Activated T-helper 9 cell treated with anti-CD3 and anti-CD28 coated beads, Interleukin-2, amount 50 U/mL, for 16 hours (primary cell): ENCODE results near the gene PLXDC2.

Experiments used
- DNase-seq: peaks from one replicate; pipeline ENCODE4 v3.0.0-alpha.2; 2020; ENCODE audit warnings: low read depth

Gene PLXDC2

DNA sequence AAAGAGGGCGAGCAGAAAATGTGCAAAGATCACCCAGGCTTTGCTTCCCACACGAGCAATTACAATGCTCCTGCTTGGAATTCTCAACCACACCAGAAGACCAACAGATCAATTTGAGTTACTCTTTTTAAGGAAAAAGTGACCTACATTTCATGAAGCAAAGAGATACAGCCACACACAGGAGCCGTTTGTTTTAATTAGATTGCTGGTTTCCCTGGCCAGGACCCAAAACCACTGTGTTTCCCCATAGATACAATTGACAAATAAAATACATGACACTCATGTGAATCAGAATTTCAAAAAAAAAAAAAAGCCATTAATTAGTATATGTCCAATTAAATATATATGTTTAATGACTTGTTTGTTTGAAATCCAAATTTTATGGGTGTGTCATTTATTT is 458.3 kb downstream of the PLXDC2 start:
- DNase-seq: no peak

GRCh38 chr10:20276127-20276979 is 460.1 kb downstream of the PLXDC2 start:
- DNase-seq: no peak

- no peak for DNase-seq
Measured at GRCh38 chr10:20277820-20278219, 461.6 kb downstream of the PLXDC2 start.

DNA sequence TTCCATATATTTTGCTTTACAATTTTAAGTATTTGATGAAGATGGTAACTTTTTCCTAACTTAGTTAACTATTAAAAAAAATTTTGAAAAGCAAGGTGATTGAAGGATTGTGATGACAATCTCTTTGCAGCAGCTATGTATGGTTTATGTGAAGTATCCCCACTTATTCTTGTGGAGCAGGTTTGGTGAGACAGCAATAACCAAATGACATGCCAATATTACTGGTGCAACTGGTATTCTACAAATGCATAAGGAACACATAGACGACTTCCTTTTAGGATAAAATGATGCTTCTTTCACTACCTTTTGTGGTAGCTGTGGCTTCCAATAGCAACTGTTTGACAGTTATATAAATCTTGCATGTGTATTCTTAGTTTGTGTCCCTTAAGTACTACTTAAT is 465.3 kb downstream of the PLXDC2 start:
- no peak for DNase-seq

DNA sequence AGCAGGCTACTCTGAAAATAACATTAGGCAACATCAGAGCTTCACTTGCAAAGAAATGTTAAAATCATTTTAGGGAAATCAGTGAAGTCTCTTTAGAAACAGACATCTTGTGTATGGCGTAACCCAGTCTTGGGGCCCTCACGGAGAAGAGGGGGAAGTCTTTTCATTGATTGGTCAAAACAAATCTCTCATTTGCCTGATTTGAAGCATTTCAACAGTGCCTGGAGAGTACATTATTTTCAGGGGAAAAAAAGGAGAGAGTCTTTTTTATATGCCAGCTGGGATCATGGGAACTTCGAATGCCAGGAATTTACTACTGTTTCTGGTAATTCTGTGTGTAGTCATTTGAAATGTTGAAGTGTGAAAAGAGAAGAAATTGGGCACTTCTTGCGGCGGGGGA is 471.4 kb downstream of the PLXDC2 start:
- DNase-seq: no peak

DNA sequence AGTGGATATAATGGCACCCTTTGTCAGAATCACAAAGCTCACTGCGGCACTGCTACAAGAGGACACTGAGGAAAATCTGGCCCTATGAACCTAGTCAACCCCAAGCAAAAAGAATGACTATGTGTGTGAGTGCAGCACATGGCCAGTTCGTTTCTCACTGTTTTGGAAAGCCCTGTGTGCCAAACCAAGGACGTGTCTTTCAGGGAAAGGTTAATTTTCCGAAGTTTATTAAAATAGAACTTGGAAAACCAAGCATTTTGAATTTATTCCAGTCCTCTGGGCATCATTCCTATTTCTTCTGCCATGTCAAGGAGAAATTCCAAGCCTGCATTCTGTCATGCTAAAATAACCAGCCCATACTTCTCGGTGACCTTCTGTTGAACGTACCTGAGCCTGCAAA is 471.8 kb downstream of the PLXDC2 start:
- no peak for DNase-seq

DNA sequence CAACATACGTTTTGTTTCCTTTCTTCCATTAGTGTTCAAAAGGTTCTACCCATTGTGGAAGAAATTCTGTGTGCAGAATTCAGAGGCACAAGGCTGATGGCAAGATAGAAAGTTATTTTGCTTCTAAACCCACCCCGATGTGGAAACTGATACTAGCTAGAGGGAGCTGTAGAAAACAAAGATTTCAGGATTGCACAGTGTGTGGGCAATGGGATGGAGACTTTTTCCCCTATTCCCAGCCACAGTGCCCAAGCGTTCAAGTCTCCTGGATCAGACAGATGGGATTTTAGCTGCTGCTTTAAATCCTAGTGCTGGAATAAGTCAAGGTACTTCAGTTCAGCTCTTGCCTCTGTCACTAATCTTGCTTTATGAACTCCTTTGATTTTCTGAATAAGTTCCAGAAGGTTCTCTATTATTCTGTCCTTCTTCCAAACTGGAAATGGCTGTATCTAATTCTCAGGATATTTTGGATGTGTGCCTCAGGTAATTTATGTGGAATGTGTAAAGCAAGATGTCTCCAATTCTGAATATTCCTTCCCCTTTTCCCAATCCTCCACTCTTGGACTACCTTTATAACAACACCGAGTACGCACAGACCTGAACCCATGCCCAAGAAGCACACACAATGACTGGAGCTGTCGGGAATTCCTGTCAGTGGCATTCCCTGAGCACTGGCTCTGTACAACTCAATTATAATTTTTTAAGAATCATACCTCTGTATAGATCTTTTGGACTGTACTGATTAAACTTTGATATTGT is 473.0 kb downstream of the PLXDC2 start:
- no peak for DNase-seq

GRCh38 chr10:20298417-20298816 is 482.2 kb downstream of the PLXDC2 start:
- no peak for DNase-seq

DNA sequence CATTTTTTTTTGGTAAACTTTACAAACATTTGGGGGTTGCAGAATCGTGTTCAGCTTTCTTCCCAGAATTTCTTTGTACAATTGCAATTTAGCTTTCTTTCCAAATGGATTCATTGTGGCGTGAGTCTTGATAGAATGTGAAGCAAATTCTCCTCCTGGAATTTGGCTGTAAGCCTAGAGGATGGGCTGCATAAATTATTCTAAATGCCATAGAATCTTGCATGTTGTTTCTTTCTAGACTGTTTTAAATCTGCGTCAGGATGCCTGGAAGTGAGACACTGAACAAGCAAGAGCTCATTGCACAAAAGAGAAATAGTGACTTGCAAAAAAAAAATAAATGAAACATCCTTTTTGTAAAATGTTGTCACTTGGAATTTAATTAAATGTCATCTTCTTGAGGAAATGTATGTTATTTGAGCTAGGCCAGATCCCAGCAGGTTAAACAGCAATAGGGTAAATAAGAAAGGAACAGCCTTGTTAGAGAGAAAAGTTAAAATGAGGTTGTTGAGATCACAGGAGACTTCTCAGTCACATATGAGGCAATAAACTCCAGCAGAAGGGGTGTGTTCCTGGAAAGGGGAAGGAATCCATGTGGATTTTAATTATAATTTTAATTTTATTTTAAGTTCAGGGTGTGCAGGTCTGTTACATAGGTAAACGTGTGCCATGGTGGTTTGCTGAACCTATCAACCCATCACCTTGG is 483.0 kb downstream of the PLXDC2 start:
- DNase-seq: no peak

DNA sequence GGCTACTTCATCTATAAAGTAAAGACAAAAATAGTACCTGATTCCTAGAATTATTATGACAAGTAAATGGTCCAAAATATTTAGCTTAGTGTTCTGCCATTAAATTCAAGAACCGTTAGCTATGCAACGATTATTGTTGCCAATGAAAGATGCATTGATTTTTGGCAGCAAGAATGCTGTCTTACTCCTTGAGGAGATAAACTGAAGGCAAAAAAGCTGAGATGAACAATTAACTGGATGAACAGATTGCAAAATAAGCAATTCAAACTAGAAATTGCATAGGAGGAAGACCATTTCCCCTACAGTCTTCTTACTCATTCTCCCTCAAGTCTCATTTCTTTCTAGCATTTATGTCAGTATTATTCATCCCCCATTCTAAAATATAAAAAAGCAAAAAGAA is 484.5 kb downstream of the PLXDC2 start:
- no peak for DNase-seq

DNA sequence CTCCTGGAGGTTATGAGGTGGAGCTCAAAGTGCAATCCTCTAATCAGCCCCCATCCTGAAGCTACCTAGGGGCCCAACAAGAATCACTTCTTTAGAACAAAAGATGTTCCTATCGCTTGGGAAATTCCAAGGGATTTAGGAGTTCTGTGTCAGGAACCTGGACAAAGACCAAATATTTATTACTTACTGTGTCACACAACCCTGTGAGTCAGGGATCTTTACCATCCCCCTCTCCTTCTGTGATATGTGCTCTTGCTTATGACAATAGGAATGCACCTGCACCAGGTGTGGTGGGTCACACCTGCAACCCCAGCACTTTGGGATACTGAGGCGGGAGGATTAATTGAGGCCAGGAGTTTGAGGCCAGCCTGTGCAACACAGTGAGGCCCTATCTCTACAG is 485.8 kb downstream of the PLXDC2 start:
- no peak for DNase-seq

DNA sequence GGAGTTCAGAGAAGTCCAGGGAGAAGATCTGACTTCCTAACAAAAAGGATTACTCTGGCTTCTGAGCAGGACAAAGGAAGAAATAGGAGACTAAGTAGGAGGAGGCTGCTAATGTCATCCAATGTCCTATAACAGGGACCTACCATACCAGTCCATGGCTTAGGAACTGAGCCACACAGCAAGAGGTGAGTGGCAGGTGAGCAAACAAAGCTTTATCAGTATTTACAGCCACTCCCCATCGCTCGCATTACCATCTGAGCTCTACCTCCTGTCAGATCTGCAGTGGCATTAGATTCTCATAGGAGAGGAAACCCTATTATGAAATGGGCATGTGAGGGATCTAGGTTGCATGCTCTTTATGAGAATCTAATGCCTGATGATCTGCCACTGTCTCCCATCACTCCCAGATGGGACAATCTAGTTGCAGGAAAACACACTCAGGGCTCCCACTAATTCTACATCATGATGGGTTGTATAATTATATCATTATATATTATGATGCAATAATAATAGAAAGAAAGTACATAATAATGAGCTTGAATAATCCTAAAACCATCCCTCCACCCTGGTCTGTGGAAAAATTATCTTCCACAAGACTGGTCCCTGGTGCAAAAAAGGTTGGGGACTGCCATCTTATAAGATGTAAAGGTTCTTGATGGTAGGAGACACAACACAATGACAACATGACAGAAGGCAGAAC is 487.4 kb downstream of the PLXDC2 start:
- DNase-seq: no peak

DNA sequence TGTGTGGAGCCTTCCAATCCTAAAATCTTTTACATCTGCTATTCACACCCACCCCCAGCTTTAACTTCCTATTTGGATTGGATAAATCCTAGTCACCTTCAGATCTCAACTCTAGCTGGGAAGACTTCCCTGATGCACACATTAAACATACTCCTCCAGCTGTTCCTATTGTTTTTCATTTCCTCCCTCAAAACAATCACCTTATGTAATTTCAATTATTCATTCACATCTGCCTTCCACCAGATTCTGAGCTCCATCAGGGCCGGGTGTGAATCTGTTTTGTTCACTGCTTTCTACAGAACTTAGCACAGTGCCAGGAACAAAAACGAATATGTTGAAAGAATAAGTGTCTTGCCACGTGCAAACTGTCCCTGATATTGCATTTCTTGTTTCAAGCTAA is 497.4 kb downstream of the PLXDC2 start:
- DNase-seq: no peak

DNA sequence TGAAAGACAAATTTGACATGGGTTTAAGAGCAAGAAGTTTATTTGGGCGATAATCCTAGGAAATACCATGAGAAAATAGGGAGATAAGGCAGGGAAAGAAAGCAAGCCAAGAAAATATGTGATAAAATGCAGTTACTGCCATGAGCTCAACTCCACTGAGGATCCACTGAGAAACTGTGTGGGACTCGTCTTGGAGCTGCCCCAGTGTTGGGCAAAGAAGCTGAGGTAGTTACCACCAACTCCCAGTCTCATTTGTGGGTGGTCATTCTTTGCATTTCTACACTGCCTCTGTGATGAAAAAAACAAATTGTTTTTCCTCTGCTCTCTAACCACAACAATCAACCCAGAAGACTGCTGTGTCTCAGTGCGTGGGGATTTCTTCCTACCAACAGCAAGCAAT is 498.2 kb downstream of the PLXDC2 start:
- DNase-seq: no peak

DNA sequence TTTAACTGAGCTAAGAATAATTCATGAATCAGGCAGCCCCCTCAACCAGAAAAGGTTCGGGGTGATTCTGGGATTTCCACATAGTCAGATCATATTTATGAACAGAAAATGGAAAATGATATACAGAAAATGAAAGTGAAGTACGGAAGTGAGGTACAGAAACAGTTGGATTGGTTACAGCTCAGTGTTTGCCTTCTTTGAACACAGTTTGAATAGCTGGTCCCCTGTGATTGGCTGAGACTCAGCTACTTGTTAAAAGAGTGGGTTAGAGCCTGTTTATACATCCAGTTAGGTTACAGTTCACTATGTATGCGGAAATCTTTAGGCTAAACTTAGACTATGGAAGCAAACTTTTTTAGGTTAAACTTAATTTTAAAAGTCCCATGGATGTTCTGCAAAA is 511.7 kb downstream of the PLXDC2 start:
- DNase-seq: no peak

DNA sequence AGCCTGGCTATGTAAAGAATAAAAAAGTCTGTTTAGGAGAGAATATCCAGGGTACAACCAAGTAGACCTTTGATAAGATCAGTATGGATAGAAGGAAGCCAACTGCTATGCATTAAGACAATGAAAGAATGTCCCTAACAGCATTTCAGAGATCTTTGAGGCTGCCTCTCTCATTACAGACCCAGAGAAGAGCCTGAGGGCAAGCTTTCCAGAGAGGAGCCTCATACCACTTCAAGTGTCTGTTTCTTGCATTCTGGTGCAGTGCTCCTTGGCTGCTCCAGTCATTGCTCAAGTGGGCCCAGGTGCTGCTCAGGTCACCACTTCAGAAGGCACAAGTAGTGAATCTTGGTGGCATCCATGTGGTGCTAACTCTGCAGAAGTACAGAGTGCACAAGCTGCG is 514.0 kb downstream of the PLXDC2 start:
- no peak for DNase-seq

DNA sequence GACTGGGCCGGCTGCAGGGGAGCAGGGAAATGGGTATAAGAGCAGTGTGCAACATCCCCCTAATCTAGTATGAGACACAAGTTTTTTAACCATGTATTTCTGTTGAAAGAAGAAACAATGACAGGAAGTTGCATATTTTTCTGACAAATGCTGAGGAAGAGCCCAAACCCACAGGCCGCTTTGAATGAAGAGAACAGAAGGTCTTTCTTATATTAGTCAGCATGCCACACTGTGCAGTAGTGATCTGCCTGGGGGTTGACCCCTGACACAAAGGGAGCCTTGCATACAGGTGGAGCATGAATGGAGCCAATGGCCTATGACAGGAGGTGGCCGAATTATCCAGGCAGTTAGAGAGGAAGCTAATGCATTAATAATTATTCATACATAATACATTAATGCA is 518.3 kb downstream of the PLXDC2 start:
- DNase-seq: no peak
